NCI-H1417 treated with DMSO at 0.1 percent for 48 hours (cell line): ENCODE results near the gene METTL23.
"Not testable (repeated sequence)": the region's sequence is repeated elsewhere in the genome, so short reads cannot be mapped to it uniquely, and the experiment has no call there.

ENCODE experiments used
- DNase-seq: peaks from one replicate; lab custom pipeline; 2025; lab: John Stamatoyannopoulos, UW

METTL23 gene

GRCh38 chr17:76714336-76714735, 12.3 kb upstream of the METTL23 start:
- no peak for DNase-seq

DNA sequence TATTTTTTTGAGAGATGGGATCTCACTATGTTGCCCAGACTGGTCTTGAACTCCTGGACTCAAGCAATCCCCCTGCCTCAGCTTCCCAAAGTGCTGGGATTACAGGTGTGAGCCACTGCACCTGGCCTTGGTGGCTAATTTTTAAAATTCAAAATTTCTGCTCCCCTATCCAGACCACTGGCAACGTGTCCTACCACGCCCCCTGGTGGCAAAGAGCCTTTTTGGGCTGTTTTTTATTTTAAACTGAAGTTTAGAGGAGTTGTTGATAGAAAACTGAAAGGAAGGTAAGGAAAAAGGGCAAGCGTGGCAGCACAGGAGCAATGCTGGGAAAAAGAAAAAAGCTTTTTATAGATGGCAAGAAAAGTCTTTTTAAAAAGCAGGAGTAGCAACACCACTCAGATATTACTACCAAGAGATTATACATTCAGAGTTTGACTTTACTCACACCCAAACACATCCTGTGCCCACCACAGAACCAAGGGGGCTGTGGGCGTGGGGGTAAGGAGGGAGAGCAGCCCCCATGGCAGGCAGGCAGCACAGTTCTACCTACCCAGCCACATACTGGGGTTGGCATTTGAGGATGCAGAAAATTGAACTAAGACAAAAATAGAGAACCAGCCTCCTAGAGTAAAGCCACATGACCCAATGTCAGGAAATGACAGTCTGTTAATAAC, 11.7 kb upstream of the METTL23 start:
- DNase-seq, result no peak

DNA sequence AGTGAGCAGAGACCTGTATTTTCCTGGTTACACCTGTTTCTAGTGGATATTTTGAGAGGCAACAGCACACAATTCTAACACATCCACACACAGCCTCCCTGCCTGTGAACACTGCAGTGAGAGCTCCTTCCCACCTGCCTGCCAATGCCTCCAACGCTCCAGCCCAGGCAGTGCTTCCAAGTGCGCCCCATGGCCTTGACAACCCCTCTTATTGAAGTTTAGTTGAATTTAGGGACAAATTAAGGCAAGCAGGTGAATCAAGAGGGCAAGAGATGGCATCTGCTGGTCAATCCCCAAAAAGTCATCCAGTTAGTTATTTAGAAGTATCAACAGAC, 11.2 kb upstream of the METTL23 start:
- DNase-seq, result no peak

GRCh38 chr17:76716146-76716838, 10.3 kb upstream of the METTL23 start:
- no peak for DNase-seq

DNA sequence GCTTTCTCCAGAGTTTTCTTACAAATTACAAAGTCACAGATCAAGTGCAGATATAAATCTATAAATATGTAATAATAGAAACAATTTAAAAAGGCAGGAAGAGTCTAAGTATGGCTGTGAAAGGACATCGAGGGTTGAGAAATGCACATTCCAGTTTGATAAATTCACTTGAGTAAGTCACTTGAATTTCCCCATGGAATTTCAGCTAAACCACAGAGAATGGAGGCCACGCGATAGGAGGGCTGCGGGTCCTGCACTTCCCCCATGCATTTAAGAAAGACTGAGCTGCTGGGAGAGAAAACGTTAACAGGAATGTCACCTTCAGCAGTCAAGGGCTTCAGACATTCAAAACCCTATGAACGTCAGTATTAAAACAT, 9.8 kb upstream of the METTL23 start:
- DNase-seq, result no peak

DNA sequence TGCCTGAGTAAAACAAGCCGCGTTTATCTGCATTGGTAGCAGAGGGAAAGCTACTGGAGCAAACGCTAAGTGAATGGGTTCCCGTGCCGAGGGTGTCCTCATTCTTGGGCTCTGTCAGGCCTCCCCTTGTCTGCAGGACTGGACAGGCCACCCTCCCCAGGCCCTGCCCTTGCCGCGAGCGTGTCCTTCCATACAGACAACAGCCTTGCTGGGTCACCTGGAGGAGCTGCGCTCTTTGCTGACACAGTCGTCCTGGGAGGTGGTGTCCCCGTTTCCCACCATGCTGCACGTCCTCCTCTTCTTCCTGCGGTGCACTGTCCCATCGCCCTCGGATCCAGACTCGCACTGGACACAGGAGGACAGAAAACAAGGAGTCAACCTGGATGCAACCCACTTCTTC, 8.1 kb upstream of the METTL23 start:
- DNase-seq, result no peak

DNA sequence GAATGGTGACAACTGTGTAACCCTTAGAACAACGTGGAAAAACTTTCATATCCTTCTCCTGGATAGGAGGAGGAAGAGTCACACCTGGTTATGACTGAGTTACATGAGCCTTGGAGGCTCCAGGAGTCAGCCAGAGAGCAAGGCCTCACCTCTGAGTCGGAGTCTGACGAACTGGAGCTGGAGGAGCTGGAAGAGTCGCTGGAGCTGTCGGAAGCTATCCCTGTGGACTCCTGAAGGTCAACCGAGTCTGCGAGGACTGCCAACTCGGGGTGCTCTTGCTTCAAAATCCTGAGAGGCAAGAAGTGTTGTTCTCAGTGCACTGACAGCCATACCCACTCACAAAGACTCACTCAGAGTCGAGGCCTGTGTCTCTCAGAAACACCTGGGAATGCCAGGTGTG, 6.4 kb upstream of the METTL23 start:
- no peak for DNase-seq

- DNase-seq, result no peak
Observed at GRCh38 chr17:76720941-76721340, 5.7 kb upstream of the METTL23 start.

- no peak for DNase-seq
Observed at GRCh38 chr17:76721463-76721862, 5.2 kb upstream of the METTL23 start.

GRCh38 chr17:76722279-76722678, 4.4 kb upstream of the METTL23 start:
- DNase-seq, result no peak

DNA sequence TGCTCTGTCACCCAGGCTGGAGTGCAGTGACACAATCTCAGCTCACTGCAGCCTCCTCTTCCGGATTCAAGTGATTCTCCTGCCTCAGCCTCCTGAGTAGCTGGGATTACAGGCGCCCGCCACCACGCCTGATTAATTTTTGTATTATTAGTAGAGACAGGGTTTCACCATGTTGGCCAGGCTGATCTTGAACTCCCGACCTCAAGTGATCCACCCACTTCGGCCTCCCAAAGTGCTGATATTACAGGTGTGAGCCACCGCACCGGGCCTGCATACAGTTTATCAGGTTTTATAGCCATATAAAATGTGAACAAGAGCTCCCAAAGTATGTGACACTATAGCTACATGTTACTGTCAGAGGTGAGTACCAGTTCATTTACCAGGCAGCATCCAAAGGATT, 3.7 kb upstream of the METTL23 start:
- DNase-seq, result not testable (repeated sequence)

DNA sequence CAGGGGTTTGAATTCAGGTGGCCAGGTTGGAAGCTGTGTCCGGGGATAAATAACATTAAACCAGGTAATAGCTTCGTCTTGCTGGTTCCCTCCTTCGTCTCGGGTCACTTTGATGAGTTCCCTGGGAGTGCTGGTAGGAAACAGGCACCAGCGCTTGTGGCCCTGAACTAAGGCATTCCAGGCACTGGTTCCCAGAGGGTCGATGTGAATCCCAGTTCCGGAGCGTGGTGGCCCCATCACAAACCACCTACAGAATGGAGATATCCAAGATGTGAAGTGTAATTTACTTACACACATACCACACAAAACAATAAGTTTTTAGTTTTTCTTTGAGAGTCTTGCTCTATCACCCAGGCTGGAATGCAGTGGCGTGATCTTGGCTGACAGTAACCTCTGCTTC, 2.8 kb upstream of the METTL23 start:
- no peak for DNase-seq

GRCh38 chr17:76725580-76726230, 934 bp upstream of the METTL23 start:
- DNase-seq, result no peak

- DNase-seq, result peak; percentile 93
Observed at GRCh38 chr17:76726231-76726775, 336 bp upstream of the METTL23 start, which contains the start of gene JMJD6. Gene JMJD6 (minus strand): TSS chr17:76726606. CDS start chr17:76726475, 131 bp downstream.

DNA sequence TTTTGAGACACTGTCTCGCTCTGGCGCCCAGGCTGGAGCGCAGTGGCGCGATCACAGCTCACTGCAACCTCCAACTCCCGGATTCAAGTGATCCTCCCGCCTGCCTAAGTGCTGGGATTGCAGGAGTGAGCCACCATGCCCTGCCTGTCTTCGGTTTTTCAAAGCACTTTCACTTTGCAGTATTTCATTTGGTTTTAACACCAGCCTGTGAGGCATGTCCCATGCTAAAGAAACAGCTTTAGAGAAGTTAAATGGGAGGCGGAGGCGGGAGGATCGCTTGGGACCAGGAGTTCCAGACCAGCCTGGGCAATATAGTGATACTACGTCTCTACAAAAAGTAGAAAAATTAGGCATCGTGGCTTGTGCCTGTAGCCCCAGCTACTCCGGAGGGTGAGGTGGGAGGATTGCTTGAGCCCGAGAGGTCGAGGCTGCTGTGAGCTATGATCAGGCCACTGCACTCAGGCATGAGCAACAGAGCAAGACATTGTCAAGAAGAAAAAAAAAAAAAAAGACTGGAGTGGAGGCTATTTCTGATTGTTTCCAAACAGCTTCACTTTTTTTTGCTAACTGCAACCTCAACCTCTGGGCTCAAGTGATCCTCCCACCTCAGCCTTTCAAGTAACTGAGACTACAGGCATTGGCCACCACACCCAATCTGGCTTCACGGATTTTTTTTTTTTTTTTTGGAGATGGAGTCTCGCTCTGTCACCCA, 1.3 kb downstream of the METTL23 start:
- no peak for DNase-seq

DNA sequence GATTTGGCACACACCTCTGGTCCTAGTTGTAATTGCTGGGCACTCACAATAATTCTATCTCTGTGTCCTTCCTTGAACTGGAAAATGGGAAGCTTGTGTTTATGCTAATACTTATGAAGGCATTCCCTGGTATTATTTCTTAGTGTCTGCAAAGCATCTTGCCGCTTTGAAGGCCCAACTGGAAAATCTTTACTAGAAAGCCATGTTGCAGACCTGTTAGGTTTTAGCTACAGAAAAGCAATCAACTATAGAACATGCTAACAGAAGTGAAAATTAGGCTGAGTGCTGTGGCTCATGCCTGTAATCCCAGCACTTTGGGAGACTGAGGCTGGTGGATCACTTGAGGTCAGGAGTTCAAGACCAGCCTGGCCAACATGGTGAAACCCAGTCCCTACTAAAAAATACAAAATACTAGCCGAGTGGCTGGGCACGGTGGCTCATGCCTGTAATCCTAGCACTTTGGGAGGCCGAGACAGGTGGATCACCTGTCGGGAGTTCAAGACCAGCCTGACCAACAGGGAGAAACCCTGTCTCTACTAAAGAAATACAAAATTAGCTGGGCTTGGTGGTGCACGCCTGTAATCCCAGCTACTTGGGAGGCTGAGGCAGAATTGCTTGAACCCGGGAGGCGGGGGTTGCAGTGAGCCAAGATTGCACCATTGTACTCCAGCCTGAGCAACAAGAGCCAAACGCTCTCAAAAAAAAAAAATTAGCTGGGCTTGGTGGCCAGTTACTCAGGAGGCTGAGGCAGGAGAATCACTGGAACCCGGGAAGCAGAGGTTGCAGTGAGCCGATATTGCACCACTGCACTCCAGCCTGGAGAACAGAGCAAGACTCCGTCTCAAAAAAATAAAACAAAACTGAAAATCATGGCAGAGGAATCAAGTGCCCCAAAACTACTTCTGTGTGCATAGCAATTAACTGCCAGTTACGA, 5.4 kb downstream of the METTL23 start:
- not testable (repeated sequence) for DNase-seq

DNA sequence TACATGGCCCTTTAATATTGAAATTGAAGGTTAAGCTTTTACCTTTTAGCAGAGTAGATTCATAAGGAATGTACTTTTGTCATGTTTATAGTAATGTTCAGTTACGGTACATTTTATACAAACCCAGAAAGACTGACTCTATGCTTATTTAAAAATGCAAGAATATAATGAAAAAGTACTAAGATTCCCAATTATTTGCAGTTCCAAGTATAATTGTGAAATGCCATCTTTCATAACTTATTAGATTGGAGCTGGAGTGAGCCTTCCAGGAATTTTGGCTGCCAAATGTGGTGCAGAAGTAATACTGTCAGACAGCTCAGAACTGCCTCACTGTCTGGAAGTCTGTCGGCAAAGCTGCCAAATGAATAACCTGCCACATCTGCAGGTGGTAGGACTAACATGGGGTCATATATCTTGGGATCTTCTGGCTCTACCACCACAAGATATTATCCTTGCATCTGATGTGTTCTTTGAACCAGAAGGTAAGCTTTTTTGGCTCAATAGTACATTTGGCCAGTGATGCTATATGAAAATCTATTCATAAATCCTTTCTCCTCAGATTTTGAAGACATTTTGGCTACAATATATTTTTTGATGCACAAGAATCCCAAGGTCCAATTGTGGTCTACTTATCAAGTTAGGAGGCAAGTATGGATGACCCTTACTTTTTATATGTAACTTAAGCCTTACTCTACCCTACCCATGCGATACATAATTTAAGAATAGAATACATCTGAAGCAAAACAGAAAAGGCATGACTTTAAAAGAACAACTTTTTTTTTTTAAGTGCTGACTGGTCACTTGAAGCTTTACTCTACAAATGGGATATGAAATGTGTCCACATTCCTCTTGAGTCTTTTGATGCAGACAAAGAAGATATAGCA, 6.3 kb downstream of the METTL23 start:
- no peak for DNase-seq

GRCh38 chr17:76733618-76733957, 6.9 kb downstream of the METTL23 start:
- no peak for DNase-seq

GRCh38 chr17:76734080-76734840, 7.6 kb downstream of the METTL23 start:
- DNase-seq, result no peak

DNA sequence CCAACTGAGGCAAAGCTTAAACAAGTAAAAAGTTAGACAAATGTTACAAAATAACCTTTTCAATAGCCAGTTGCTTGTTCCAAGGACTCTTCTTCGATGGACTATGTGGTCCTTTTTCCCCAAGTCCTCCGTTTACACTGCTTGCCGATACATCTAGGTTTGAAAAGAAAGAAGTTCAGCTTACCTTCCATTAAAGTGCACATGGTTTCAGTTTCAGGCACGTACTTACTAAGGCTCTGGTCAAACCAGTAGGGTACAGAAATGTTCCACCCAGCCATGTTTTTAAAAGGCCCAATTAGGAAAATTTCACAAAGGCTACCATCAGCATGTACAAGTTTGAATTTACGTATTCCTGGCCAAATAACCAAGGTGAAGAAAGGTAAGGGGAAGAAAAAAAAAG, 8.4 kb downstream of the METTL23 start:
- DNase-seq, result no peak
